HEK293 (cell line): ENCODE measurements around the gene MICAL3.

Experiments
- CTCF ChIA-PET: fragments of 350-600 bp; formaldehyde crosslinking; extraction: SDS; loops from one replicate; lab custom pipeline; 2021; ENCODE audit warnings: antibody characterized with exemption; lab: Yijun Ruan, JAX
- POLR2A ChIA-PET: fragments of 300-600 bp; formaldehyde crosslinking; extraction: SDS; loops from one replicate; lab custom pipeline; 2020; ENCODE audit warnings: antibody characterized with exemption, inconsistent platforms; lab: Yijun Ruan, JAX
- H3K27ac ChIP-seq: fragments of 200-500 bp; sonication (Bioruptor generic); 2 replicates; pipeline ENCODE4 v1.5.1; 2014; ENCODE audit warnings: low read depth, low read length, control low read depth, inconsistent platforms; ENCODE audit errors: extremely low read depth
- H3K36me3 ChIP-seq, 2 experiments: fragments of 200-500 bp in 1 of 2; sonication (Bioruptor generic) in 1 of 2; 1 replicate in 1 of 2; 2 replicates in 1 of 2; pipeline ENCODE4 v1.5.1; 2014 to 2017; ENCODE audit warnings: inconsistent platforms in 2 of 2, low read length in 2 of 2; ENCODE audit not compliant: control insufficient read depth in 2 of 2, insufficient read depth in 1 of 2
- H3K4me1 ChIP-seq: fragments of 200-500 bp; sonication (Bioruptor generic); 2 replicates; pipeline ENCODE4 v1.5.1; 2014; ENCODE audit warnings: mild to moderate bottlenecking, low read length, inconsistent platforms; ENCODE audit not compliant: control insufficient read depth, insufficient read depth
- H3K4me3 ChIP-seq: 2 replicates; pipeline ENCODE4 v1.5.1; 2011; ENCODE audit warnings: low read depth, mild to moderate bottlenecking, control low read depth, low read length, moderate library complexity
- H3K9me3 ChIP-seq: fragments of 200-500 bp; sonication (Bioruptor generic); 2 replicates; pipeline ENCODE4 v1.5.1; 2014; ENCODE audit warnings: low read depth, low read length, inconsistent platforms; ENCODE audit not compliant: control insufficient read depth, insufficient read depth
- GLIS1 ChIP-seq: fragments of 450-650 bp; formaldehyde crosslinking; IDR thresholded peaks from 2 replicates; pipeline ENCODE4 v1.5.1; 2016; ENCODE audit warnings: missing biosample characterization, missing genetic modification characterization
- OVOL3 ChIP-seq: fragments of 450-650 bp; formaldehyde crosslinking; IDR thresholded peaks from 2 replicates; pipeline ENCODE4 v1.5.1; 2016; ENCODE audit warnings: missing biosample characterization, missing genetic modification characterization
- PRDM4 ChIP-seq: fragments of 450-650 bp; formaldehyde crosslinking; IDR thresholded peaks from 2 replicates; pipeline ENCODE4 v1.5.1; 2017; ENCODE audit warnings: missing biosample characterization, missing genetic modification characterization
- TRIM28 ChIP-seq: IDR thresholded peaks from 2 replicates; pipeline ENCODE4 v1.6.1; 2011; ENCODE audit warnings: low read length, control low read depth, borderline replicate concordance
- ZBTB20 ChIP-seq: fragments of 450-650 bp; formaldehyde crosslinking; IDR thresholded peaks from 2 replicates; pipeline ENCODE4 v1.5.1; 2016; ENCODE audit warnings: missing biosample characterization, missing genetic modification characterization
- ZNF112 ChIP-seq: fragments of 450-650 bp; formaldehyde crosslinking; IDR thresholded peaks from 2 replicates; pipeline ENCODE4 v1.5.0; 2017; ENCODE audit warnings: missing biosample characterization, missing genetic modification characterization
- ZNF114 ChIP-seq: fragments of 450-650 bp; formaldehyde crosslinking; IDR thresholded peaks from 2 replicates; pipeline ENCODE4 v1.5.0; 2017; ENCODE audit warnings: missing biosample characterization, missing genetic modification characterization
- ZNF146 ChIP-seq: fragments of 450-650 bp; formaldehyde crosslinking; IDR thresholded peaks from 2 replicates; pipeline ENCODE4 v1.5.1; 2016; ENCODE audit warnings: missing biosample characterization, missing genetic modification characterization
- ZNF155 ChIP-seq: fragments of 450-650 bp; formaldehyde crosslinking; IDR thresholded peaks from 2 replicates; pipeline ENCODE4 v1.5.1; 2016; ENCODE audit warnings: missing biosample characterization, missing genetic modification characterization
- ZNF24 ChIP-seq: fragments of 450-650 bp; formaldehyde crosslinking; IDR thresholded peaks from 2 replicates; pipeline ENCODE4 v1.5.1; 2016; ENCODE audit warnings: missing biosample characterization, missing genetic modification characterization
- ZNF274 ChIP-seq, 2 experiments: fragments of 200-500 bp in 1 of 2; fragments of 450-650 bp in 1 of 2; sonication (Bioruptor generic) in 1 of 2; formaldehyde crosslinking in 1 of 2; IDR thresholded peaks; 2 replicates each; pipeline versions ENCODE4 v1.5.1 to v1.6.1; 2014 to 2016; ENCODE audit warnings: borderline replicate concordance in 1 of 2, inconsistent platforms in 1 of 2, low read length in 1 of 2, missing biosample characterization in 1 of 2, missing genetic modification characterization in 1 of 2
- ZNF280C ChIP-seq: fragments of 450-650 bp; formaldehyde crosslinking; IDR thresholded peaks from 2 replicates; pipeline ENCODE4 v1.5.1; 2016; ENCODE audit warnings: missing biosample characterization, missing genetic modification characterization
- ZNF302 ChIP-seq: fragments of 450-650 bp; formaldehyde crosslinking; IDR thresholded peaks from 2 replicates; pipeline ENCODE4 v1.5.1; 2016; ENCODE audit warnings: missing biosample characterization, missing genetic modification characterization, low read depth
- ZNF501 ChIP-seq: fragments of 450-650 bp; formaldehyde crosslinking; IDR thresholded peaks from 2 replicates; pipeline ENCODE4 v1.5.1; 2016; ENCODE audit warnings: missing biosample characterization, missing genetic modification characterization
- ZNF529 ChIP-seq: fragments of 450-650 bp; formaldehyde crosslinking; IDR thresholded peaks from 2 replicates; pipeline ENCODE4 v1.5.1; 2017; ENCODE audit warnings: missing genetic modification characterization, missing biosample characterization; ENCODE audit not compliant: insufficient replicate concordance
- ZNF530 ChIP-seq: fragments of 450-650 bp; formaldehyde crosslinking; IDR thresholded peaks from 2 replicates; pipeline ENCODE4 v1.5.1; 2016; ENCODE audit warnings: low read depth, missing biosample characterization, missing genetic modification characterization
- ZNF560 ChIP-seq: fragments of 450-650 bp; formaldehyde crosslinking; IDR thresholded peaks from 2 replicates; pipeline ENCODE4 v1.5.1; 2017; ENCODE audit warnings: missing biosample characterization, missing genetic modification characterization, borderline replicate concordance
- ZNF777 ChIP-seq: fragments of 450-650 bp; formaldehyde crosslinking; IDR thresholded peaks from 2 replicates; pipeline ENCODE4 v1.5.1; 2017; ENCODE audit warnings: missing biosample characterization, missing genetic modification characterization, borderline replicate concordance
- ZNF792 ChIP-seq: fragments of 450-650 bp; formaldehyde crosslinking; IDR thresholded peaks from 2 replicates; pipeline ENCODE4 v1.5.1; 2016; ENCODE audit warnings: missing biosample characterization, missing genetic modification characterization
- TF ChIP-seq, protein P1 (sequence below): fragments of 450-650 bp; formaldehyde crosslinking; IDR thresholded peaks from 2 replicates; pipeline ENCODE4 v1.5.1; 2016; ENCODE audit warnings: missing biosample characterization, missing genetic modification characterization
- TF ChIP-seq, protein P2 (sequence below): fragments of 450-650 bp; formaldehyde crosslinking; IDR thresholded peaks from 2 replicates; pipeline ENCODE4 v1.5.1; 2016; ENCODE audit warnings: missing biosample characterization, missing genetic modification characterization, low read depth

MICAL3 gene

DNA sequence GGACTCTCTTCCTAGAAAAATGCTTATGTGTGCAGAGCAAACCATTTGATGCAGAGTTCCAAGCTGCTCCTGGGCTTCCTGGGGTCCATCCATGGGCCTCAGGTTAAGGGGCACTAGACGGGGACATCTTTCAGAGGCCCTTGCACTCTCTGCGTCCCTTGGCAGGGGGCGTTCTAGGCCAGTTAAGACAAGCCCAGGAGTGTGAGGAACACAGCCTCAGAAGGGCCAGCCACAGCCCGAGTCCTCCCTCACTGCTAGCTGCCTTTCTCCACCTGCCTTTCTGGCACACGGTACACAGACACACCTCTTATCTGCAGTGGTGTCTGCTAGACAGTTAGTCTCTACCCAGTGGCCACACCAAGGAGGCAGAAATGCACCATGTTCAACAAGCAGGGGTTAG is 232.1 kb downstream of the MICAL3 start:
- ChIA-PET POLR2A (no interaction called here), CTCF (interaction anchor here (0.6 to 1.8 kb wide), 2 partner anchors 268 to 285 kb away, joined by 6 read pairs; partner anchors contain the start of gene PEX26)
- H3K36me3 ChIP-seq: peaks cover 0 to 31% of the 10 kb centered on the region in 2 experiments; a peak in 1 of 3 replicates
- H3K27ac ChIP-seq: no peak overlapping the region
- H3K4me3 ChIP-seq: no peak overlapping the region
- H3K9me3 ChIP-seq: no peaks in the 10 kb centered on the region
- no peak for TF ChIP-seq ZNF777
- no peak for TF ChIP-seq ZBTB20 (tag by site-specific recombination)
- no peak for TF ChIP-seq ZNF114
- no peak for TF ChIP-seq ZNF112 (tag by site-specific recombination)
- no peak for TF ChIP-seq ZNF155
- TF ChIP-seq ZNF792: no peak
- TF ChIP-seq OVOL3: no peak
- TF ChIP-seq, protein P1, sequence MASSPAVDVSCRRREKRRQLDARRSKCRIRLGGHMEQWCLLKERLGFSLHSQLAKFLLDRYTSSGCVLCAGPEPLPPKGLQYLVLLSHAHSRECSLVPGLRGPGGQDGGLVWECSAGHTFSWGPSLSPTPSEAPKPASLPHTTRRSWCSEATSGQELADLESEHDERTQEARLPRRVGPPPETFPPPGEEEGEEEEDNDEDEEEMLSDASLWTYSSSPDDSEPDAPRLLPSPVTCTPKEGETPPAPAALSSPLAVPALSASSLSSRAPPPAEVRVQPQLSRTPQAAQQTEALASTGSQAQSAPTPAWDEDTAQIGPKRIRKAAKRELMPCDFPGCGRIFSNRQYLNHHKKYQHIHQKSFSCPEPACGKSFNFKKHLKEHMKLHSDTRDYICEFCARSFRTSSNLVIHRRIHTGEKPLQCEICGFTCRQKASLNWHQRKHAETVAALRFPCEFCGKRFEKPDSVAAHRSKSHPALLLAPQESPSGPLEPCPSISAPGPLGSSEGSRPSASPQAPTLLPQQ (tag by site-specific recombination): no peak
- TF ChIP-seq ZNF24: no peak
- TF ChIP-seq, protein P2, sequence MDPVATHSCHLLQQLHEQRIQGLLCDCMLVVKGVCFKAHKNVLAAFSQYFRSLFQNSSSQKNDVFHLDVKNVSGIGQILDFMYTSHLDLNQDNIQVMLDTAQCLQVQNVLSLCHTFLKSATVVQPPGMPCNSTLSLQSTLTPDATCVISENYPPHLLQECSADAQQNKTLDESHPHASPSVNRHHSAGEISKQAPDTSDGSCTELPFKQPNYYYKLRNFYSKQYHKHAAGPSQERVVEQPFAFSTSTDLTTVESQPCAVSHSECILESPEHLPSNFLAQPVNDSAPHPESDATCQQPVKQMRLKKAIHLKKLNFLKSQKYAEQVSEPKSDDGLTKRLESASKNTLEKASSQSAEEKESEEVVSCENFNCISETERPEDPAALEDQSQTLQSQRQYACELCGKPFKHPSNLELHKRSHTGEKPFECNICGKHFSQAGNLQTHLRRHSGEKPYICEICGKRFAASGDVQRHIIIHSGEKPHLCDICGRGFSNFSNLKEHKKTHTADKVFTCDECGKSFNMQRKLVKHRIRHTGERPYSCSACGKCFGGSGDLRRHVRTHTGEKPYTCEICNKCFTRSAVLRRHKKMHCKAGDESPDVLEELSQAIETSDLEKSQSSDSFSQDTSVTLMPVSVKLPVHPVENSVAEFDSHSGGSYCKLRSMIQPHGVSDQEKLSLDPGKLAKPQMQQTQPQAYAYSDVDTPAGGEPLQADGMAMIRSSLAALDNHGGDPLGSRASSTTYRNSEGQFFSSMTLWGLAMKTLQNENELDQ (tag by site-specific recombination): no peak
- TF ChIP-seq ZNF280C: no peak
- TF ChIP-seq ZNF560 (tag by site-specific recombination): no peak
- TF ChIP-seq ZNF529 (tag by site-specific recombination): no peak
- TF ChIP-seq ZNF530: no peak
- TF ChIP-seq ZNF274 (IDR thresholded peaks at IDR 0.05; ENCODE audit: low read length): no peak
- TF ChIP-seq ZNF274 (tag by site-specific recombination; IDR thresholded peaks at IDR 0.05; ENCODE audit: borderline replicate concordance): no peak
- no peak for TF ChIP-seq TRIM28
- TF ChIP-seq ZNF501 (tag by site-specific recombination): no peak
- H3K4me1 ChIP-seq: no peaks in the 10 kb centered on the region

- POLR2A ChIA-PET: no interaction called here
Observed at GRCh38 chr22:17791196-17791595, 233.2 kb downstream of the MICAL3 start.

More at GRCh38 chr22:17791196-17791595, 233.2 kb downstream of the MICAL3 start:
- TF ChIP-seq ZNF302: no peak
- TF ChIP-seq ZNF146 (tag by site-specific recombination): no peak
- TF ChIP-seq GLIS1 (tag by site-specific recombination): no peak
- TF ChIP-seq PRDM4: no peak
- TF ChIP-seq, all 188 proteins: peak for 0
- H3K36me3 ChIP-seq: peaks cover 0 to 31% of the 10 kb centered on the region in 2 experiments; a peak in 1 of 3 replicates
- CTCF ChIA-PET: interaction anchor here (0.7 to 1.8 kb wide), 4 partner anchors 19 to 286 kb away, joined by 3 to 6 read pairs (median 4); partner anchors contain the start of gene PEX26
- no peak overlapping the region for H3K4me3 ChIP-seq
- no peaks in the 10 kb centered on the region for H3K9me3 ChIP-seq
- no peaks in the 10 kb centered on the region for H3K4me1 ChIP-seq
- no peak overlapping the region for H3K27ac ChIP-seq
